NCI-H2196 treated with DMSO at 0.1 percent for 48 hours (cell line): ENCODE results near the gene TSPAN9.

Experiments
- DNase-seq: peaks from one replicate; lab custom pipeline; 2025; ENCODE audit not compliant: unreplicated experiment; lab: John Stamatoyannopoulos, UW

The TSPAN9 gene

GRCh38 chr12:3292677-3293412 lies 215.7 kb downstream of the TSPAN9 start:
- DNase-seq: no peak

GRCh38 chr12:3293446-3294161 lies 216.4 kb downstream of the TSPAN9 start:
- DNase-seq: no peak

GRCh38 chr12:3294481-3294911 lies 217.3 kb downstream of the TSPAN9 start:
- no peak for DNase-seq

- no peak for DNase-seq
Observed at GRCh38 chr12:3295225-3295624, 218.0 kb downstream of the TSPAN9 start.

GRCh38 chr12:3295646-3296408 lies 218.6 kb downstream of the TSPAN9 start:
- no peak for DNase-seq

- no peak for DNase-seq
Observed at GRCh38 chr12:3296409-3296701, 219.2 kb downstream of the TSPAN9 start.

GRCh38 chr12:3298603-3299002 lies 221.4 kb downstream of the TSPAN9 start:
- no peak for DNase-seq

- DNase-seq: peak; percentile 89
Observed at GRCh38 chr12:3299929-3300832, 223.0 kb downstream of the TSPAN9 start.

- DNase-seq: no peak
Observed at GRCh38 chr12:3300833-3301401, 223.7 kb downstream of the TSPAN9 start.

GRCh38 chr12:3302401-3303041 lies 225.3 kb downstream of the TSPAN9 start:
- no peak for DNase-seq

GRCh38 chr12:3303410-3304136 lies 226.4 kb downstream of the TSPAN9 start:
- peak; percentile 10 for DNase-seq

GRCh38 chr12:3304436-3305165 lies 227.4 kb downstream of the TSPAN9 start:
- DNase-seq: no peak

- no peak for DNase-seq
Observed at GRCh38 chr12:3305464-3305863, 228.3 kb downstream of the TSPAN9 start.

- DNase-seq: no peak
Observed at GRCh38 chr12:3305904-3306619, 228.9 kb downstream of the TSPAN9 start.

GRCh38 chr12:3307389-3307788 lies 230.2 kb downstream of the TSPAN9 start:
- no peak for DNase-seq

GRCh38 chr12:3308063-3308462 lies 230.9 kb downstream of the TSPAN9 start:
- no peak for DNase-seq

GRCh38 chr12:3308609-3309008 lies 231.4 kb downstream of the TSPAN9 start:
- no peak for DNase-seq

GRCh38 chr12:3309805-3310204 lies 232.6 kb downstream of the TSPAN9 start:
- no peak for DNase-seq
